ENCODE measurements around the gene TNRC6B.

TNRC6B gene

GRCh38 chr22:40322021-40322420, 144.3 kb downstream of the TNRC6B start:
- H3K79me2 ChIP-seq (ENCODE audit: low read length): no peaks in the 10 kb centered on the region
- no peaks in the 10 kb centered on the region for H3F3A ChIP-seq (ENCODE audit: insufficient read depth, low read length)
- no peaks in the 10 kb centered on the region; the same call in 1 of the 2 replicates for H3K36me3 ChIP-seq (replicated peaks; ENCODE audit: insufficient read depth, low read length)
- no peaks in the 10 kb centered on the region for H4K20me1 ChIP-seq (ENCODE audit: insufficient read depth, low read length)
- no peak overlapping the region for H2AFZ ChIP-seq (ENCODE audit: low read length)
- no peaks in the 10 kb centered on the region for H3K9me3 ChIP-seq (replicated peaks; ENCODE audit: insufficient read depth, low read length)
- no peak overlapping the region for H3K27ac ChIP-seq (ENCODE audit: low read length)
- no peak overlapping the region for H3K4me3 ChIP-seq (ENCODE audit: low read length)
- no peaks in the 10 kb centered on the region for H3K4me1 ChIP-seq (ENCODE audit: low read length)
- no peaks in the 10 kb centered on the region for H3K27me3 ChIP-seq (replicated peaks; ENCODE audit: insufficient read depth, low read length)
- TF ChIP-seq EZH2 (optimal IDR thresholded peaks at IDR 0.05; ENCODE audit: low read depth, low read length) (no peak), CTCF (IDR thresholded peaks at IDR 0.05; ENCODE audit: low read length) (no peak), EZH2phosphoT487 (IDR thresholded peaks at IDR 0.05; ENCODE audit: low read length) (no peak)
- H3K4me2 ChIP-seq (ENCODE audit: low read depth, low read length): no peak overlapping the region
- no peak for DNase-seq
- no peak overlapping the region for H3K9ac ChIP-seq (ENCODE audit: low read length)
- no peaks in the 10 kb centered on the region for H3K9me2 ChIP-seq (replicated peaks; ENCODE audit: insufficient read depth, low read length)

GRCh38 chr22:40322818-40323447, 145.2 kb downstream of the TNRC6B start:
- no peaks in the 10 kb centered on the region for H3K4me1 ChIP-seq (ENCODE audit: low read length)
- TF ChIP-seq EZH2phosphoT487 (IDR thresholded peaks at IDR 0.05; ENCODE audit: low read length) (no peak), CTCF (IDR thresholded peaks at IDR 0.05; ENCODE audit: low read length) (no peak), EZH2 (optimal IDR thresholded peaks at IDR 0.05; ENCODE audit: low read depth, low read length) (no peak)
- no peak overlapping the region for H2AFZ ChIP-seq (ENCODE audit: low read length)
- no peak overlapping the region for H3K4me2 ChIP-seq (ENCODE audit: low read depth, low read length)
- no peak for DNase-seq
- no peak overlapping the region for H3K9ac ChIP-seq (ENCODE audit: low read length)
- no peaks in the 10 kb centered on the region for H3K9me2 ChIP-seq (replicated peaks; ENCODE audit: insufficient read depth, low read length)
- no peaks in the 10 kb centered on the region for H3K79me2 ChIP-seq (ENCODE audit: low read length)
- no peaks in the 10 kb centered on the region for H3K27me3 ChIP-seq (replicated peaks; ENCODE audit: insufficient read depth, low read length)
- H3K4me3 ChIP-seq (ENCODE audit: low read length): no peak overlapping the region
- no peaks in the 10 kb centered on the region; the same call in 1 of the 2 replicates for H3K36me3 ChIP-seq (replicated peaks; ENCODE audit: insufficient read depth, low read length)
- no peaks in the 10 kb centered on the region for H4K20me1 ChIP-seq (ENCODE audit: insufficient read depth, low read length)
- no peak overlapping the region for H3K27ac ChIP-seq (ENCODE audit: low read length)
- no peaks in the 10 kb centered on the region for H3K9me3 ChIP-seq (replicated peaks; ENCODE audit: insufficient read depth, low read length)
- H3F3A ChIP-seq (ENCODE audit: insufficient read depth, low read length): no peaks in the 10 kb centered on the region

GRCh38 chr22:40323681-40324171, 146.0 kb downstream of the TNRC6B start:
- no peak overlapping the region for H2AFZ ChIP-seq (ENCODE audit: low read length)
- TF ChIP-seq CTCF (IDR thresholded peaks at IDR 0.05; ENCODE audit: low read length): no peak
- TF ChIP-seq EZH2 (optimal IDR thresholded peaks at IDR 0.05; ENCODE audit: low read depth, low read length): no peak
- no peak for TF ChIP-seq EZH2phosphoT487 (IDR thresholded peaks at IDR 0.05; ENCODE audit: low read length)
- no peak for DNase-seq
- H3K27me3 ChIP-seq (replicated peaks; ENCODE audit: insufficient read depth, low read length): no peaks in the 10 kb centered on the region
- H3K4me1 ChIP-seq (ENCODE audit: low read length): no peaks in the 10 kb centered on the region
- no peak overlapping the region for H3K9ac ChIP-seq (ENCODE audit: low read length)
- no peaks in the 10 kb centered on the region for H3K9me3 ChIP-seq (replicated peaks; ENCODE audit: insufficient read depth, low read length)
- H3K4me2 ChIP-seq (ENCODE audit: low read depth, low read length): no peak overlapping the region
- no peaks in the 10 kb centered on the region for H3F3A ChIP-seq (ENCODE audit: insufficient read depth, low read length)
- no peaks in the 10 kb centered on the region for H3K9me2 ChIP-seq (replicated peaks; ENCODE audit: insufficient read depth, low read length)
- no peaks in the 10 kb centered on the region; the same call in 1 of the 2 replicates for H3K36me3 ChIP-seq (replicated peaks; ENCODE audit: insufficient read depth, low read length)
- H3K79me2 ChIP-seq (ENCODE audit: low read length): no peaks in the 10 kb centered on the region
- H3K4me3 ChIP-seq (ENCODE audit: low read length): no peak overlapping the region
- H4K20me1 ChIP-seq (ENCODE audit: insufficient read depth, low read length): no peaks in the 10 kb centered on the region
- no peak overlapping the region for H3K27ac ChIP-seq (ENCODE audit: low read length)
